RWPE2 (cell line): ENCODE data around the gene NSD1.
A peak's percentile ranks its signal among the peaks of the same experiment; 100 is the strongest.

Experiments
- ATAC-seq: fragments of 200-7000 bp; cut with Tn5 transposase; 3 replicates; pipeline ENCODE4 v1.9.1; 2021; ENCODE audit warnings: low read depth
- DNase-seq: peaks from one replicate; pipeline ENCODE4 v3.0.0-alpha.2; 2020; ENCODE audit warnings: low spot score
- H3K27ac ChIP-seq: fragments of 450-650 bp; 2 replicates; pipeline ENCODE4 v1.5.1; 2017; ENCODE audit warnings: mild to moderate bottlenecking; ENCODE audit not compliant: poor library complexity, severe bottlenecking
- H3K27me3 ChIP-seq: fragments of 250-450 bp; sonication (Bioruptor Pico); 2 replicates; pipeline ENCODE4 v1.5.1; 2021; ENCODE audit warnings: mild to moderate bottlenecking, moderate library complexity; ENCODE audit not compliant: insufficient read depth, poor library complexity, severe bottlenecking
- H3K36me3 ChIP-seq: fragments of 250-450 bp; sonication (Bioruptor Pico); 2 replicates; pipeline ENCODE4 v1.5.1; 2020; ENCODE audit warnings: low read depth, mild to moderate bottlenecking, moderate library complexity
- H3K4me1 ChIP-seq: fragments of 250-450 bp; sonication (Bioruptor Pico); 2 replicates; pipeline ENCODE4 v1.5.1; 2021; ENCODE audit warnings: mild to moderate bottlenecking, moderate library complexity; ENCODE audit not compliant: insufficient read depth, poor library complexity, severe bottlenecking
- H3K4me3 ChIP-seq: fragments of 250-450 bp; sonication (Bioruptor Pico); 2 replicates; pipeline ENCODE4 v1.5.1; 2021; ENCODE audit warnings: mild to moderate bottlenecking, moderate library complexity; ENCODE audit not compliant: severe bottlenecking
- H3K9me3 ChIP-seq: fragments of 250-450 bp; sonication (Bioruptor Pico); 2 replicates; pipeline ENCODE4 v1.5.1; 2021; ENCODE audit warnings: mild to moderate bottlenecking, moderate library complexity; ENCODE audit not compliant: severe bottlenecking
- CTCF ChIP-seq: fragments of 450-650 bp; IDR thresholded peaks from one replicate; pipeline ENCODE4 v1.5.1; 2017; ENCODE audit warnings: mild to moderate bottlenecking, moderate library complexity; ENCODE audit not compliant: poor library complexity, severe bottlenecking

The NSD1 gene

GRCh38 chr5:177300236-177300880 is 166.8 kb downstream of the NSD1 start:
- Histone ChIP-seq H3K4me1 (peaks cover 28% of the 10 kb centered on the region), H3K27me3 (no peaks in the 10 kb centered on the region), H3K36me3 (peaks cover 37% of the 10 kb centered on the region), H3K4me3 (no peak overlapping the region), H3K9me3 (no peaks in the 10 kb centered on the region), H3K27ac (peak overlapping the region; percentile 75)
- DNase-seq: no peak
- TF ChIP-seq CTCF: no peak
- ATAC-seq: peak; percentile 3; the same call in 1 of the 3 replicates

- H3K9me3 ChIP-seq: no peaks in the 10 kb centered on the region
- DNase-seq (no peak), ATAC-seq (no peak)
- no peaks in the 10 kb centered on the region for H3K27me3 ChIP-seq
- H3K4me1 ChIP-seq: peaks cover 28% of the 10 kb centered on the region
- H3K36me3 ChIP-seq: peaks cover 37% of the 10 kb centered on the region
- H3K4me3 ChIP-seq: no peak overlapping the region
- no peak for TF ChIP-seq CTCF
- H3K27ac ChIP-seq: peak overlapping the region; percentile 75
Observed at GRCh38 chr5:177300951-177301350, 167.4 kb downstream of the NSD1 start.

- no peak for TF ChIP-seq CTCF
- Histone ChIP-seq H3K4me3 (no peak overlapping the region), H3K9me3 (no peaks in the 10 kb centered on the region), H3K36me3 (peaks cover 35% of the 10 kb centered on the region), H3K4me1 (peaks cover 28% of the 10 kb centered on the region), H3K27ac (peak overlapping the region; percentile 75), H3K27me3 (no peaks in the 10 kb centered on the region)
- peak; percentile 71 for ATAC-seq
- DNase-seq: peak; percentile 96
Observed at GRCh38 chr5:177301503-177302165, 168.1 kb downstream of the NSD1 start.

- ATAC-seq (no peak), DNase-seq (no peak)
- Histone ChIP-seq H3K4me1 (peaks cover 28% of the 10 kb centered on the region), H3K36me3 (peaks cover 39% of the 10 kb centered on the region), H3K27me3 (no peaks in the 10 kb centered on the region), H3K4me3 (peak overlapping the region; percentile 83), H3K9me3 (no peaks in the 10 kb centered on the region), H3K27ac (peak overlapping the region; percentile 75)
- no peak for TF ChIP-seq CTCF
Observed at GRCh38 chr5:177302354-177303110, 169.0 kb downstream of the NSD1 start.
